ENCODE results near the gene JPH4.

- TF ChIP-seq EZH2 (IDR thresholded peaks at IDR 0.05; ENCODE audit: borderline replicate concordance), result no peak
- TF ChIP-seq EZH2phosphoT487 (IDR thresholded peaks at IDR 0.05; ENCODE audit: low read depth, severe bottlenecking, unreplicated experiment), result no peak
Measured at GRCh38 chr14:23566112-23566777, 12.3 kb downstream of the JPH4 start.
